Neural crest cell (in vitro differentiated cells): ENCODE measurements around the gene NPAS3. TPM values are rescaled to one million over a fixed set of nuclear protein-coding genes. Genes with fewer than 3 reads are reported as not detected.

Source experiments
- DNase-seq: peaks from one replicate; pipeline ENCODE4 v3.0.0; 2021; ENCODE audit warnings: low read depth, mixed read lengths, low spot score
- H3K27ac Mint-ChIP-seq: one replicate; pipeline ENCODE4 v1.8.0; 2021; ENCODE audit warnings: mild to moderate bottlenecking, mixed read lengths; ENCODE audit not compliant: unreplicated experiment
- H3K27me3 Mint-ChIP-seq: 2 replicates; pipeline ENCODE4 v1.8.0; 2021; ENCODE audit warnings: low read depth, mild to moderate bottlenecking, mixed read lengths
- H3K36me3 Mint-ChIP-seq: 2 replicates; pipeline ENCODE4 v1.8.0; 2021; ENCODE audit warnings: low read depth, mild to moderate bottlenecking, mixed read lengths
- H3K4me1 Mint-ChIP-seq: 2 replicates; pipeline ENCODE4 v1.8.0; 2021; ENCODE audit warnings: mixed read lengths
- H3K4me3 Mint-ChIP-seq: one replicate; pipeline ENCODE4 v1.8.0; 2021; ENCODE audit warnings: mild to moderate bottlenecking, mixed read lengths
- H3K9me3 Mint-ChIP-seq: 2 replicates; pipeline ENCODE4 v1.8.0; 2021; ENCODE audit warnings: mixed read lengths
- total RNA-seq: library from RNA; stranded (reverse); gene quantifications from 2 replicates; pipeline ENCODE4 v1.2.1, GENCODE V29; 2021
- TF ChIP-seq, protein P1 (sequence below): fragments of 200-600 bp; sonication (generic); conservative IDR thresholded peaks from 2 replicates; pipeline ENCODE4 v1.5.0; 2021; ENCODE audit warnings: antibody characterized with exemption, mild to moderate bottlenecking

NPAS3 gene
- total RNA-seq, 1 donor from 2014 or later: 18.2 TPM

DNA sequence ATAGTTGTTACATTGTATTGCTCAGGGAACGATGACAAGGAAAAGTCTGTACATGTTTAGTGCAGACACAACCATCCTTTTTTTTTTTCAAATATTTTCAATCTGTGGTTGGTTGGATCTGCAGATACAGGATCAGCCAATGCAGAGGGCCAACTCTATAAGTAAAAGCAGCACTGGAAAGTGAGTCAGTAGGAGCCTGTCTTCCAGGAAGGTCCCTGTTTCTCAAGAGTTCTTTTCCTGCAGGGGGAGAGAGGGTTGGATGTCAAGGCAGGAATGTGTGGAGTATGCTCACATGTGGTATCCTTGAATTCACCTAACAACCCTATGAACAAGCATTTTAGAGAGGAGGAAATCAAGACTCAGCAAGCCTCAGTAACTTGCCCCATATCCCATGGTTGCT lies 409.1 kb downstream of the NPAS3 start:
- peaks cover 3% of the 10 kb centered on the region for H3K9me3 Mint-ChIP-seq
- no peaks in the 10 kb centered on the region for H3K27me3 Mint-ChIP-seq
- H3K27ac Mint-ChIP-seq: no peak overlapping the region
- no peak overlapping the region for H3K4me3 Mint-ChIP-seq
- H3K36me3 Mint-ChIP-seq: no peaks in the 10 kb centered on the region
- H3K4me1 Mint-ChIP-seq: peaks cover 18% of the 10 kb centered on the region
- no peak for DNase-seq
- TF ChIP-seq, protein P1, sequence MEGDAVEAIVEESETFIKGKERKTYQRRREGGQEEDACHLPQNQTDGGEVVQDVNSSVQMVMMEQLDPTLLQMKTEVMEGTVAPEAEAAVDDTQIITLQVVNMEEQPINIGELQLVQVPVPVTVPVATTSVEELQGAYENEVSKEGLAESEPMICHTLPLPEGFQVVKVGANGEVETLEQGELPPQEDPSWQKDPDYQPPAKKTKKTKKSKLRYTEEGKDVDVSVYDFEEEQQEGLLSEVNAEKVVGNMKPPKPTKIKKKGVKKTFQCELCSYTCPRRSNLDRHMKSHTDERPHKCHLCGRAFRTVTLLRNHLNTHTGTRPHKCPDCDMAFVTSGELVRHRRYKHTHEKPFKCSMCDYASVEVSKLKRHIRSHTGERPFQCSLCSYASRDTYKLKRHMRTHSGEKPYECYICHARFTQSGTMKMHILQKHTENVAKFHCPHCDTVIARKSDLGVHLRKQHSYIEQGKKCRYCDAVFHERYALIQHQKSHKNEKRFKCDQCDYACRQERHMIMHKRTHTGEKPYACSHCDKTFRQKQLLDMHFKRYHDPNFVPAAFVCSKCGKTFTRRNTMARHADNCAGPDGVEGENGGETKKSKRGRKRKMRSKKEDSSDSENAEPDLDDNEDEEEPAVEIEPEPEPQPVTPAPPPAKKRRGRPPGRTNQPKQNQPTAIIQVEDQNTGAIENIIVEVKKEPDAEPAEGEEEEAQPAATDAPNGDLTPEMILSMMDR: no peak

DNA sequence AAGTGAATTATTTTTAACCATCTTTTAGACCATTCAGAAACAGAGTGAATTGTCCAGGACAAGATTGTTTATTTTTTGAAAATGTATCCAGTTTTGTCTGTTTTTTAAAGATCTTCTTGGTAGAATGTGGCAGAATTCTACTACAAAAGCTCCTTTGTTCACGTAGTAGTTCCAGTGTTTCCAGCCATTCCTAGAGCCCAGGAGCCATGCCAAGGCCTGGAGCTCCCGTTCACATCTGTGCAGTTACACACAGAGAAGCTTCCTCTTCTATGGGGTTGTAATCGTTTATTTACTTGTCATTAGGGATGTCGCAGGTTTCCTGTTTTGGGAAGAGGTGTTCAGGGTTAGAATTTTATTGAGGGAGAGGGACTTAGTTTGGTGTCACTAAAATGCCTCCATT lies 409.8 kb downstream of the NPAS3 start:
- TF ChIP-seq, protein P1: no peak
- Mint-ChIP-seq H3K4me1 (peaks cover 15% of the 10 kb centered on the region), H3K27ac (no peak overlapping the region), H3K4me3 (no peak overlapping the region), H3K9me3 (peaks cover 3% of the 10 kb centered on the region), H3K36me3 (no peaks in the 10 kb centered on the region), H3K27me3 (no peaks in the 10 kb centered on the region)
- no peak for DNase-seq

DNA sequence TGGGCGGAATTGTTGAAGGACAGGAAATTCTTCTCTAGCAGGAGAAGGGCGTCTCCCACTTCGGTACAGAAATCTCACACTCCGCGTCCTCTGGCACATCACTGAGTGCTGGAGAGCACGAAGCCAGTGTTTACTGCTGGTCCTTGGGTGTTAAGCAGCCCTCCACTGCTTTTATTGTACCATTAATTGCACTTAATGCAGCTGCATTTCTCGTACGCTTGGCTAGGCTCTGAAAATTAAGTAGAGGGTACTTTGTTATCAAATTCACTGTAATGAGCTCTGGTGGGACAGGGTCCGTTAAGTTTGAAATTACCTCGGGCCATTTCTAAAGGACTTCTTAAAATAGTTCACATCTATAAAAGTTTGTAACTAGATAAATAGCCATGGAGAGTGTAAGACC lies 411.2 kb downstream of the NPAS3 start:
- TF ChIP-seq, protein P1: no peak
- DNase-seq: no peak
- Mint-ChIP-seq H3K36me3 (no peaks in the 10 kb centered on the region), H3K4me1 (peaks cover 15% of the 10 kb centered on the region), H3K27ac (no peak overlapping the region), H3K4me3 (no peak overlapping the region), H3K9me3 (peaks cover 4% of the 10 kb centered on the region), H3K27me3 (no peaks in the 10 kb centered on the region)

DNA sequence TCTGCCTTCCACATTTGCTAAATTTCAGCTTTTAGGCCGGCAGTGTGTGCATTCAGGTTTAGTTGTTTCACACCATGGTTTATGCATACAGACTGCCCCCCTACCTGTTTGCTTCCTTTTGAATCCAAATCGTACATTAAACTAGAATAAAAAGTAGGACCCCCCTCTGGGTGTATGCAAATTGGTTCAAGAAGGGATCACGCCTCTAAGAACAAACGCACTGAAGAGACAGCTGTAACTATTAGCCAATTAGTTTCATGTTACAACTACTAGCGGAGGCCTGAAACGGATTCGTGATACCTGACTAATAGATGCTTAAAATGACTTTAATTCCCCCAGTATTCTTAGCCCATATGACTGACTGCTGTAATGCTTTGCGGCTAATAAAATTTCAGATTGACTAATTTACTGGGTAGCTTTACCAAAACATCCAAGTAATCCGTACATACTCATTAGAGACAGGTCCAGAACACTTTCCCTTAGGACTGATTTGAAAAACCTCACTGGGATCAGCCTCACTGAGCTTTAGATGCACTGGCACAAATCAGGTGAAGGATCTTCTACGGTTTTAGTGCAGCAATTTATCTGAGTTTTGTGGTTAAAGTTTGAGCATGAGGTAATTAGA lies 411.8 kb downstream of the NPAS3 start:
- Mint-ChIP-seq H3K27ac (no peak overlapping the region), H3K9me3 (peaks cover 6% of the 10 kb centered on the region), H3K4me1 (peaks cover 15% of the 10 kb centered on the region), H3K36me3 (no peaks in the 10 kb centered on the region), H3K27me3 (no peaks in the 10 kb centered on the region), H3K4me3 (no peak overlapping the region)
- no peak for DNase-seq
- TF ChIP-seq, protein P1: no peak

DNA sequence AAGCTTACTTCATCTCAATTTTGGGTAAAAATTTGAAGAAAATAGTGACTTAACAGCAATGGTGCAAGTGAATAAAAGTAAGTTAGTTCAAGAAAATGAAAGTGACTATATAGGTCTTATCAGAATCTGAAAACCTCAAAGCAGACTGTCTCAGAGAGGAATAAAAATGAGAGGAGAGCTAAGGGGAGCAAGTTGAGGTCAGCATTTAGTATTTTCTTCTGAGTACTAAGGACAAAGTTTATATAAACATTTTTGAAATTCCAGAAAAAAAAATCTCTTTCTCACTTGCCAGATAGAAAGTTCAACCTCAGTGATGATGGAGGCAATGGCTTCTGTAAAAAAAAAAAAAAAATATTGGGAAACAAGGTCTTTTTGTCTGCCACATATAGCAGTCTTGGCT lies 414.1 kb downstream of the NPAS3 start:
- H3K4me3 Mint-ChIP-seq: no peak overlapping the region
- TF ChIP-seq, protein P1: no peak
- no peaks in the 10 kb centered on the region for H3K27me3 Mint-ChIP-seq
- H3K9me3 Mint-ChIP-seq: peaks cover 6% of the 10 kb centered on the region
- H3K4me1 Mint-ChIP-seq: peaks cover 18% of the 10 kb centered on the region
- no peak overlapping the region for H3K27ac Mint-ChIP-seq
- no peak for DNase-seq
- no peaks in the 10 kb centered on the region for H3K36me3 Mint-ChIP-seq
